Posterior cingulate gyrus (tissue), 11 donors: ENCODE results near the gene CCNY.

ENCODE experiments used
- DNase-seq, 10 donors: peaks; one replicate each; pipeline versions ENCODE4 v3.0.0 to v3.0.0-alpha.2; 2020 to 2021; ENCODE audit warnings: mixed read lengths in 3 of 10
- intact Hi-C: fragments of 100-400 bp; cut with DNase I; formaldehyde crosslinking; loops from one replicate; pipeline ENCODE4 v1.15.1; 2023

Gene CCNY

DNA sequence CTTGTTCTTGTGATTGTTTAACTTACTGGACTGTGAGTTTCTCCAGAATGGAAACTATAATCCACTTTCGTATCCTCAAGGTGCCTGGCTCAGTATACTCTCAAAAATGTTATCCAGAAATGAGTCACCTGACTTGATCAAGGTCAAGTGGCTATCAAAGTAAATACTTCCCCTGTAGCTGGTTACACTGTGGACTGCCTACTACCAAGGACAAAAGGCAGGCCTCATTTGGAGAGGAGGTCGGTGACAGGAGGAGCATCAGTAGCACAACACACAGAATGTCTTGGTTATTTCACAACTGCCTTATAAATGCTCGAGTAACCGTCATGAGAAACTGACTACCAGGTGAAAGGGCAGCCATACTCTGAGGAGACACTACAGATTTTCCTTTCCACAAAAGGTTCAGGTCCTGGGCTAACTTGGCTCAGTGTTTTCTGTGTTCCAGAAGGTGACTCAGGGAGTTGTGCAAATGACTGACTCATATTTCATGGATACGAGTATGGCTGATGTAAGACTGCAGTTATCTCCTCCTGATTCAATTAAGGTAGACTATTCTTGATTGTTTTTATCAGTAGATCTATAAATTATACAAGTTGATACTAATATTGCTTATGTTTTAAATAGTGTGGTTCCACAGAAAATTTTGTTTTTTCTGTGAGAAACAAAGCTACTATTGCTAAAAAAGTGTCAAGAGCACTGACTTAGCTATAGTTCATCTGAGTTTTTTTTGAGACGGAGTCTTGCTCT lies 4.2 kb upstream of the CCNY start:
- DNase-seq: no peak

DNA sequence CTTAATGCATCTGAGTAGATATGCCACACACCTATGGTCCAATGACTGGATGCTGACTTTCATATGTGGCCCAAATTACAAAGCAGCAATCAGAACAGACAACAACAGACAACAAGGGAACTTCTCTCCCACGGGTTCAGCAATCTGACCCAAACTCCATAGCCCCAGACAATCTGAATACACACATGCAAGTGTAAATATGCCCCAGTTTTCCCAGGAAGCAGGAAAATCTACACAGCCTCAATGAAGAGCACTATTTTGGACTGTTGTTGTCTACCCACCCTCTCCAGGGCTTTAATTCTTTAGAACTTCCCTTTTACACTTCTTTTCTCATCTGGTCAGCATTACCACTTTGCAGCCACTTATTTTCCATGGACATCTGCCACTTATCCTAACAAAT lies 2.0 kb upstream of the CCNY start:
- no peak for DNase-seq
- intact Hi-C loops: loop anchor here (10.0 kb wide), 1 partner anchor 209 kb away; the partner anchor contains the start of gene CREM

More for the DNA sequence above, 4.2 kb upstream of the CCNY start:
- intact Hi-C loops: loop anchor here (10.0 kb wide), 1 partner anchor 207 kb away; the partner anchor contains the start of gene CREM

DNA sequence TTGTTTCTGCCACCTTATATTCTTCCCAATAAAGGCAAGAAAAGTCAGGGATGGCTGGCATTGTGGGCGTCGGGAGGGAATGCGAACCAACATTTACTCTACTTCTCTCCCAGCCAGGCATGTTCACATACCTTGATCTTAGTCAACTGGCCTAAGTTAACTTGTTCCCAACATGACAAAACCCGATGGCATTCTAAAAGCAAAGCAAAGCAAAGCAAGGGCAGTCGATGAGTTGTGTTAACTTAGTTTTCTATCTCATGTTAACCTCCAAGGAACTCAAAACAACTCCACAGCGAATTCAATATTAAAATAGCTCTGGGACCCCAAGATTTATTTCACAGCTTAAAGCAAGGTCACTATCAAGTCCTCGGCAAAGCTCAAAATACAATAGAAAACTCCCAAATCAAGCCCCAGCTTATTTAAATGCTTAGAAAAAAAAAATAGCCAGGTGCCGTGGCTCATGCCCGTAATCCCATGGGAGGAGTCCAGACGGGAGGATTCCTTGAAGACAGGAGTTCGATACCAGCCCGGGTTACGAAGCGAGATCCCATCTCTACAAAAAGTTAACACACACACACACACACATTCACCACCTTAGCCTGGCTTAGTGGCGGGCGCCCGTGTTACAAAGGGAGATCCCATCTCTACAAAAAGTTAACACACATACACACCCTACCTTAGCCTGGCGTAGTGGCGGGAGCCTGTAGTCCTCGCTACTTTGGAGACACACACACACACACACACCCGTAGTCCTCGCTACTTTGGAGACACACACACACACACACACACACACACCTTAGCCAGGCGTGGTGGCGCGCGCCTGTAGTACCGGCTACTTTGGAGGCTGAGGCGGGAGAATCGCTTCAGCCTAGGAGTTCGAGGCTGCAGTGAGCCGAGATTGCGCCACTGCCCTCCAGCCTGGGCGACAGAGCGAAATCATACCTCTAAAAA lies 901 bp upstream of the CCNY start:
- intact Hi-C loops: loop anchor here (5.0 to 10.0 kb wide), 4 partner anchors 82 to 227 kb away; partner anchors contain the start of gene CREM
- no peak for DNase-seq

DNA sequence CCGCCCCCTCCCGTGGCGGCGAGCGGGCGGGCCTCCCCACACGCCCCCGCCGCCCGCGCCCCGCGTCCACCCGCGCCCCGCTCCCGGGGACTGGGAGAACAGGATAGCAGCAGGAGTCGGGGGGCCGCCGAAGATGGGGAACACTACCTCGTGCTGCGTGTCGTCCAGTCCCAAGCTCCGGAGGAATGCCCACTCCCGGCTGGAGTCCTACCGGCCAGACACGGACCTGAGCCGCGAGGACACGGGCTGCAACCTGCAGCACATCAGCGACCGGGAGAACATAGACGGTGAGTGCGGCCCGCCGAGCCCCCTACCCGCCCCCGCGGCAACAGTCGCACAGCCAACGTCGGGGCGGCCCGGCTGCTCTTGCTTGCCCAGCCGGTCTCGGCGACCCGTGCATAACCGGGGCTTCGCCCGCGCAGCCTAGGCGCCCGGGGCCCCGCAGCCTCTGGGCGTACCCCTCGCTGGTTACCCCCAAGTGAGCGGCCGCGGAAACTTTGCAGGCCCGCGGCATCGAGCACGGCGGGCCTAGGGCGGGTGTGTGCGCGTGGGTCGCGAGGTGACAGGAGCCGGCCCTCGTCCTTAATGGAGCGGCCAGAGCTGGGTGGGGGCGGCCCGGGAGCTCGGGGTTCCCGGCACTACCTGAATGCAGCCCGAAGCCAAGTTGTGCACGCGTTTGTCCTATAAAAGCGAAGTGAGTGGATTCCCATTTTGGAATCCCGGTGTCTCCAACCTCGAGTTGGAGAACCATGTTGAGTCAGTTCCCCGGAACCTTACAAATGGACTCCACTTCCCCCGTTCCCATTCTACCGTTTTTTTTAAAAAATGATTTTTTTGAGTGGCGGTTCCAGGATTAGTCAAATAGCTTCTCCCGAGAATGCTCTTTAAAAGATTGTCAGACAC lies 863 bp downstream of the CCNY start:
- intact Hi-C loops: loop anchor here (5.0 to 10.0 kb wide), 4 partner anchors 80 to 225 kb away; partner anchors contain the start of gene CREM
- peak; percentile 20 to 91 (median 43) for DNase-seq

DNA sequence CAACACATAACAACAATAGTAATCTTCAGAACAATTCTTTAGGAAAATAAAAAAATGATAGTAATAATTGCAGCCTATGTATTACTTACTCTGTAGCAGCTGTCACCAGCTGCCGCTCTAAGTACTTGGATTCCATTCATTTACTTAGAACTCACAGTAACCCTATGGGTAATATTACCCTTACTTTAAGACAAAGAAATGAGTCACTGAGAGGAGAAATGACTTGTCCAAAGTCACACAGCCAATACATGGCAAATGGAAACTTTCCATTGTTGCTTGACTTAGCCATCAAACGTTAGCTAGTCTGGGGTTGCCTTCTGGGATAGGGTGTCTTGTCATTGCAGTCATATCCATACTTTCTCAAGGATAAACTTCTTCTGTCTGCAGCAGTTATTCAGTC lies 3.6 kb downstream of the CCNY start:
- DNase-seq: no peak
- intact Hi-C loops: loop anchor here (5.0 to 10.0 kb wide), 4 partner anchors 77 to 222 kb away; partner anchors contain the start of gene CREM

DNA sequence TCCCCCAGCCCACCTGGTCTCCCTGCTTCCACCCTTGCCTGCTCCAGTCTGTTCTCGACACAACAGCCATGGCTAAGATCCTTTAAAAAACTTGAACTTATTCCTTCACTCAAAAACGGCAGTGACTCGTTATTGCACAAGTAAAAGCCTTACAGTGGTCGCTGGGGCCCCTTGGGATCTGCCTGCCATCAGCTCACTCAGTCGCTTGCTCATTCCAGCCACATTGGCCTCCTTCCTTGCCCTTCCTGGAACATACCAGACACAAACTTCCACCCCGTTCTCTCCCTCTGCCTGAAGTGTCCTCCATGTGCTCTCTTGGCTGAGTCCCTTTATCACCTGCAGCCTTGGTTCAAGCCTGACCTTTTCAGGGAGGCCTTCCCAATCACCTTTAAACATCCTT lies 4.7 kb downstream of the CCNY start:
- DNase-seq: no peak
- intact Hi-C loops: no loop called here

DNA sequence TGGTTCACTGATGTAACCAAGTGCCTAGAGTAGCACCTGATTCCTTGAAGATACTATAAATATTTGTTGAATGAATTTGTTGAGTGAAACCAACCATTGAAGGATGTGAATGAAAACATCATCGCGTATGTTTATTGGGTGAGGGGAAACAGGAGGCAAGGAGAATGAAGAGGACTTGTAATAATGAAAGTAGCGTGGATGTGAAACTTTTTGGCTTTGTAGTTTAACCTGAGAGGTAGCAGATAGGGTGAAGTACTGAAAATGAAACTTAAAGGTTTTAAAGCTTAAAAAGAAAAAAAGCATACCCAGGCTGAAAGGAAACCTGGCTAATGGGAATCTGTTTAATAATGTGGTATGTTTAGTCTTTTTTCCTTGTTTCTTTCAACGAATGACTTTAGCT lies 5.2 kb downstream of the CCNY start:
- DNase-seq: no peak
- intact Hi-C loops: no loop called here

DNA sequence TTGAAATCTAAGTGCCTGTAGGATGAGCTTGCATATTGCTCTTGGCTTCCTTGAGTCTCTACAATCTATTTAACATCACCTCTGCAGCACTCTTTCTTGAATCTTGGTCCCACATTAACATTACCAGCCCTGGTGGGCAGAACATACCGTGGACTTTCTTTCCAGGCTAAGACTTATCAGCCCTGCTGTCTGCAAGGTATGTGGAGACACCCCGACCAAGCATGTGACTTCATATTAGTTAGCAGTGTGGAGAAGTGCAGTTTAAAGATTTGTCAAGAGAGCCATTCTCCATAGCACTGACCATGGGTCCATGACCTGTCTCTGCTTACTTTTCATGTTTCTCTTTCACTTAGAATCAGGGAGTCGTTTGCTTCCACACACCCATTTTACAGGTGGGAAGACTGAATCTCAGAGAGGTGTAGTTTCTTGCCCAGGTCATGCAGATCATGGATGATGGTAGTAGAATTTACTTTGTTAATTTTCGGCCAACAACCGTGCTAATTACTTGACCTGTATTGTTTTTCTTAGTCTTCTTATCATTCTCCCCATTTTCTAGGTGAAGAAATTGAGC lies 6.0 kb downstream of the CCNY start:
- intact Hi-C loops: no loop called here
- no peak for DNase-seq

DNA sequence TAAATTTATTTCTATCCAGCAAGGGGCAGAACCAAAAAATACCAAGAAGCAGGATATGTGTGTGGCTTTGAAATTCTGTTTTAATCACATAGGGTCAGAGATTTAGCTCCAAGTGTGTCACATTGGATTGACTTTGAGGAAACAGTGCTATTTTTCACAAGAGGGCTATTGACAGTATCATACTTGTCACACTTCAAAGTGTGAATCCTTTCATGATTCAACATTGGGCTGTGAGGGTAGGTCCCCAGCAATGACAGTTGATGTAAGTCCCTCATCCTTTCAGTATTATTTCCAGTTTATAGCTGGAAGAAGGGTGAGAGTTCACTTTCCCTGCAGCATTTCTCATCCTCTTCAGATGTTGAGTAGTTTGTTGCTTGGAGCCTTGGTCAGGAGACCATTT lies 7.4 kb downstream of the CCNY start:
- DNase-seq: no peak
- intact Hi-C loops: no loop called here

DNA sequence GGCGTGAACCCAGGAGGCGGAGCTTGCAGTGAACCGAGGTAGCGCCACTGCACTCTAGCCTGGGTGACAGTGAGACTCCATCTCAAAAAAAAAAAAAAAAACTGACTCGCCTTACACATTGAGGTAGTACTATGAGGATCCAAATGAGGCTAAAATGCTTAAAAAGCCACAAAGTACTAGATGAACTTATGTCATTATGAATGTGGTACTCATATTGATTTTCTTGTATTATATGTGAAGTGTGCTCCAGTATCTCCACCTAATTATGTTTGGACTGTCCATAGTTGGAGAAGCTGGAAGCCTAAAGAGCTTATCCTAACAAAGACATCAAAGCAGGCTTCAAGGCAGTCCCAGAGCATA lies 9.1 kb downstream of the CCNY start:
- intact Hi-C loops: no loop called here
- no peak for DNase-seq

DNA sequence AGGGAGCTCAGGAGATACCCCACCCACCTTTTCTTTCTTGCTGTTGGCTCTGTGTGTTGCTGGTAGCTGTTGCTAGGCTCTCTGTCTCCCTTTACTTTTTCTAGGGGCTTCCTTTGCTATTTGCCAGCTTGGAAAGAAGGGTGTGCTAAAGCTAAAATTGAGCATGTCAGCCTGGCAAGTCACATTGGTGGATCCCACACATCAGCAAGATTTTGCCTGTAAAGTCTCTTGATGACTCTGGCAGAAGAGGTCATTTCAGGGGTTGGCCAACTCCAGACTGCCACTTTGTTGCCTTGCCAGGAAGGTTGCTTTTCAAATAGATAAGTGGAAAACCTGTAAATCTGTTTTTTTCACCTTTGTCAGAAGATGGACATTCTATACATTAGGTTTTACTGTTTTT lies 9.9 kb downstream of the CCNY start:
- intact Hi-C loops: no loop called here

DNA sequence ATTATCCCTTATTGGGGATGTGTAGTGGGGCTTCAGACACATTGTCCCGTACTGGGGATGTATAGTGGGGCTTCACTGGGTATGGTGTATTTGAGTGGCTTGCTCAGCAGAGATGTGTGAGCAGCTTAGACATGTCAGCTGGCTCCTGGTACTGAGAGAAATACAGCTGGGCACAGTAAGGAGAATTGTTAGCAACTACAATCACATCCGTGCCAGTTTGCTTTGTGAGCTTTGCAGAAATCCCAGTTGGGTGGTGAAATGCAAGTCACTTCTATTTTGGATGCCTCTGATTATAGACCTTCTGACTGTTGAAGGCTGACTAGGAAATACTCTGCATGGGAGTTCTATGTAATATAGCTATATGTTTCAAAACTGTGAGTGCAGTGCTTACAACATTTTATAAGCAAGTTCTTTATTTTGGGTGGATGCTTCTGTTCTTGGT lies 10.8 kb downstream of the CCNY start:
- intact Hi-C loops: no loop called here
- DNase-seq: peak in 3 of 10 donors; percentile 30 to 81 (median 46)

More for the DNA sequence above, 9.9 kb downstream of the CCNY start:
- no peak for DNase-seq

DNA sequence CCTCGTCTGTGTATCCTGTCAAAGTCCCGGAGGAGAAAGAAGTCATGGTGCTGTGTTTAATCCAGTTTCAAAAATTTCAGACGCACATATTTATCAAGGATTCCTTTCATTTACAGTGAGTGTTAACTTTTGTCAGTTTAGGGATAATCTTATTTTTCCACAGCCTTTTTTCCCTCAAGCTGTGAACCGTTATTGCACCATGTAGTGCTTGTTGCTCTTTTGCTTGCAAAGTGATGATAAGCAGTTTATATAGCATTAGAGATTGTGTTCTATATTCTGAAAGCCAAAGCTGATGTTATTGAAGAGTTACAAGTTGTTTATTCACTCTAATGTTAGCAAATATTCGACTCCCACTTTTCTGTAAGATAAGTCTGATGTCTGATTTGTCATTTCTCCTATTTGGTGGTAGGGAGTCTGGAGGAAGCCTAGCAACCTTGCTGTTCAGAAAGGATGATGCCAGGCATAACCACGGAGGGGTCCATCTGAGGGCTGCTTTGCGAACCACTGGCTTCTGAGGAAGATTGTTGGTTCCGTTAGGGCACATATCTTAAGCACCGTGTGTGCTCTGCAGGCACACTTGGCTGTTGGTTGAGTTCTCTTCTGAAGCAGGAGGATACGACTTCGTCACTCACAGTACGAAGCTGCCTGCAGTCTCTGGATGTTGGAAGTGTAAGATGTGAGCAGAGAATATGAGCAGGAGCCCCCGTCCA lies 11.7 kb downstream of the CCNY start:
- no peak for DNase-seq
- intact Hi-C loops: no loop called here

DNA sequence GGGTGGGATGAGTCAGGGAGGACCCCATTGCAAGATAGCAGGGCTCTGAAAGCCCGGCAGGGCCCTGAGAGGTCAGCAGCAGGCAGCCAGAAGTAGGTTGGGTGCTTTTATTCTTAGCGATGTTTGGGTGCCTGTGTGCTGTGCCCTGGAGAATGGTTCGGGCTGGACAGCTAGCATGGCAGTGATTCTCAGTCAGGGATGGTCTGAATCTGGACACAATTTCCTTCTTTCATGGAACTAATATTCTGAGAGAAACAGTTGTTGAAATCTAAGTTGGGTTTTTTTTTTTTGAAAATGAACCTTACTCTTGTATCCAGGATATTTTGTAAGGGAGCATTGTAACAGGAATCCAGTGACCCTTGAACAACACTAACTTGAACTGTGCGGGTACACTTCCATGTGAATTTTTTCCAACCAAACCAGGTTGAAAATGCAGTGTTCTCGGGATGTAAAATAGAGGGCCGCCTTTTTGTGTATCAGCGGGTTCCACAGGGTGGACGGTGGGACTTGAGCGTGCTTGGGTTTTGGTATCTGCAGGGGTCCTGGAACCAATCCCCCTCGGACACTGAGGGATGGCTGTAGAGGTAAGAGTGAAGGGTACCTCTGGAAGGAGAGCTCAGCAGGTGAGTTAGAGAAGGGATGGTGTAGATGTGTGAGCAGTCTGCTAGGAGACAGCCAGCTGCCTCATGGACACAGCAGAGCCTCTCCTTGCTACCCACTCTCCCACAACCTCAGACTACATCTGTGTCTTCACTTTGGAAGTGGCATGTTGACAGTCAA lies 12.5 kb downstream of the CCNY start:
- intact Hi-C loops: no loop called here

DNA sequence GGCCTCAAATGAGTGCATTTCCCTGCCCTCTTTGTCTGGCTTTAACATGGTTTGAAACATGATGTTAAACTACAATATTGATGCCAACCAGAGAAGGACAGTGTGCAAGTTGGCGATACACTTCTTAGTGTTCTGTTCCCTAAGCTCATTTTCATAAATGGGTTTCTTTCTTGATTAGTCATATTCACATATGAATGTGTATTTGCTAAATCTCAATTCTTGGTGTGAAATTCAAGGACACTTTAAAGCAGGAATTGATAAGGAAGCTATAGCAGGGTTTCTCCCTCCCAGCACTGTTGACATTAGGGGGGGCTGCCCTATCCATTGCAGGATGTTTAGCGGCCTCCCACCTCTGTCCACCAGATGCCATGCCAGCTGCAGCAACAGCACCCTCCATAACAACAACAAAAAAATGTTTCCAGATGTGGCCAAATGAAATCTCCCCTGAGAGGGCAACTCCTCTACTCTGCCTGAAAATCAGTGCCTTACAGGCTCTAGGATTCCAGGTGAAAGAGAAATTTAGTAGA lies 13.1 kb downstream of the CCNY start:
- no peak for DNase-seq
- intact Hi-C loops: no loop called here

More for the DNA sequence above, 12.5 kb downstream of the CCNY start:
- DNase-seq: no peak

DNA sequence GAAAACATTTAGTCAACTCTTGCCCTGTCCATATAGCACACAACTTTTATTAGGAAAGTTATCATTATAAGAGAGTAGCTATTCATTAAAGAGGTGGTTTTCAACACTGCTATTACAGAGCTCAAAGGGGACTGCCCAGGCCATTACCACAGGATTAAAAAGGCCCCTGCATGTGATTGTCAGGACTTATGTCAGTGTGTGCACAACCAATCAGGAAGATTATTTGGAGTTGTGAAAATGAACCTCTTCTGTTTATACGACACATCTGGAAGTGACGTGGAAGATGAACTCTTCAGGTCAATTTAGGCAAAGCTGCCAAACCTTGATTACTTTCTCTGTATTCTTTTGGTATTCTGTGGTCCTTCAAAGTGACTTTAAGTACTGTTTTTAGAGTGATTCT lies 14.7 kb downstream of the CCNY start:
- intact Hi-C loops: no loop called here
- no peak for DNase-seq

DNA sequence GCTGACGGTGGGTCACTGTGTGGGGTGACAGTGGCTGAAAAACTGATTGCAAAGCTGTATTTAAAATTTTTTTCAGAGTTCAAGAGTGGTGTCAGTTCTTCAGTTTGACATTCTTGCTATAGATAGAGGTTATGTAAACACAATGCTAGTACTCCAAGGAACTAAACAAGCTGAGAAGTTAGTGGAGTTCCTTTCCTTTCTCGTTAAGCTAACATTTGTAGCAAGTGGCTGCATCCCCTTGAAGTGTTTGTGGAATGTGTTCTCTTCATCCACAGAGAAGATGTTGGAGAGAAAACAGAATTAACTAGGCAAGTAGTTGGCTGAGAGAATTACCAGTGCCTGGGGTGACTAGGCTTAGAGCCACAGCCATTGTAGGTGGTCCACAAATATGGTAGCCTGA lies 15.8 kb downstream of the CCNY start:
- DNase-seq: no peak
- intact Hi-C loops: no loop called here

DNA sequence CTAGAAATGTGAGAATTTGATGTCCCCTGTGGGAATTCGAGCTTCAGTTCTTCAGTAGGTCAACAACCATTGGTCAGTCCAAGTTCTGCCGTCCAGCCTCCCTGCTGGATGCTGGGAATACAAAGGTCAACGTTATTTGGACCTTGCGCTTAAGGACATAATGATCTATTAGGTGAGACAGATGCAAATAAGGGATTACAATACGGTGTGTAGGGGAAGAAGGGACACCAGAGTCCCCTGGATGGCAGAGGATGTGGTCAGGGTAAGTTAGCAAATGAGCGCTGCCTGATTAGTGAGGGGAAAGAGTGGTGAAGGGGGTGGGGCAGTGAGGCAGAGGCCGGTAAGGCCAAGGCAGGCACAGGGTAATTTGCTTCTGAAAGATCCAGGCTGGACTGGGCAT lies 16.2 kb downstream of the CCNY start:
- intact Hi-C loops: no loop called here
- no peak for DNase-seq
